RWPE2 (cell line): ENCODE measurements around the gene FBXL7.

Source experiments
- ATAC-seq: fragments of 200-7000 bp; cut with Tn5 transposase; 3 replicates; pipeline ENCODE4 v1.9.1; 2021; ENCODE audit warnings: low read depth
- DNase-seq: peaks from one replicate; pipeline ENCODE4 v3.0.0-alpha.2; 2020; ENCODE audit warnings: low spot score
- H3K27ac ChIP-seq: fragments of 450-650 bp; 2 replicates; pipeline ENCODE4 v1.5.1; 2017; ENCODE audit warnings: mild to moderate bottlenecking; ENCODE audit not compliant: poor library complexity, severe bottlenecking
- H3K27me3 ChIP-seq: fragments of 250-450 bp; sonication (Bioruptor Pico); 2 replicates; pipeline ENCODE4 v1.5.1; 2021; ENCODE audit warnings: mild to moderate bottlenecking, moderate library complexity; ENCODE audit not compliant: insufficient read depth, poor library complexity, severe bottlenecking
- H3K36me3 ChIP-seq: fragments of 250-450 bp; sonication (Bioruptor Pico); 2 replicates; pipeline ENCODE4 v1.5.1; 2020; ENCODE audit warnings: low read depth, mild to moderate bottlenecking, moderate library complexity
- H3K4me1 ChIP-seq: fragments of 250-450 bp; sonication (Bioruptor Pico); 2 replicates; pipeline ENCODE4 v1.5.1; 2021; ENCODE audit warnings: mild to moderate bottlenecking, moderate library complexity; ENCODE audit not compliant: insufficient read depth, poor library complexity, severe bottlenecking
- H3K4me3 ChIP-seq: fragments of 250-450 bp; sonication (Bioruptor Pico); 2 replicates; pipeline ENCODE4 v1.5.1; 2021; ENCODE audit warnings: mild to moderate bottlenecking, moderate library complexity; ENCODE audit not compliant: severe bottlenecking
- H3K9me3 ChIP-seq: fragments of 250-450 bp; sonication (Bioruptor Pico); 2 replicates; pipeline ENCODE4 v1.5.1; 2021; ENCODE audit warnings: mild to moderate bottlenecking, moderate library complexity; ENCODE audit not compliant: severe bottlenecking
- TF ChIP-seq, protein P1 (sequence below): fragments of 450-650 bp; IDR thresholded peaks from one replicate; pipeline ENCODE4 v1.5.1; 2017; ENCODE audit warnings: mild to moderate bottlenecking, moderate library complexity; ENCODE audit not compliant: poor library complexity, severe bottlenecking

The FBXL7 gene

GRCh38 chr5:15600035-15600434 lies 100.1 kb downstream of the FBXL7 start:
- H3K9me3 ChIP-seq = no peaks in the 10 kb centered on the region
- no peak overlapping the region for H3K4me3 ChIP-seq
- no peak overlapping the region for H3K27ac ChIP-seq
- no peaks in the 10 kb centered on the region for H3K36me3 ChIP-seq
- no peaks in the 10 kb centered on the region for H3K4me1 ChIP-seq
- no peak for ATAC-seq
- TF ChIP-seq, protein P1, sequence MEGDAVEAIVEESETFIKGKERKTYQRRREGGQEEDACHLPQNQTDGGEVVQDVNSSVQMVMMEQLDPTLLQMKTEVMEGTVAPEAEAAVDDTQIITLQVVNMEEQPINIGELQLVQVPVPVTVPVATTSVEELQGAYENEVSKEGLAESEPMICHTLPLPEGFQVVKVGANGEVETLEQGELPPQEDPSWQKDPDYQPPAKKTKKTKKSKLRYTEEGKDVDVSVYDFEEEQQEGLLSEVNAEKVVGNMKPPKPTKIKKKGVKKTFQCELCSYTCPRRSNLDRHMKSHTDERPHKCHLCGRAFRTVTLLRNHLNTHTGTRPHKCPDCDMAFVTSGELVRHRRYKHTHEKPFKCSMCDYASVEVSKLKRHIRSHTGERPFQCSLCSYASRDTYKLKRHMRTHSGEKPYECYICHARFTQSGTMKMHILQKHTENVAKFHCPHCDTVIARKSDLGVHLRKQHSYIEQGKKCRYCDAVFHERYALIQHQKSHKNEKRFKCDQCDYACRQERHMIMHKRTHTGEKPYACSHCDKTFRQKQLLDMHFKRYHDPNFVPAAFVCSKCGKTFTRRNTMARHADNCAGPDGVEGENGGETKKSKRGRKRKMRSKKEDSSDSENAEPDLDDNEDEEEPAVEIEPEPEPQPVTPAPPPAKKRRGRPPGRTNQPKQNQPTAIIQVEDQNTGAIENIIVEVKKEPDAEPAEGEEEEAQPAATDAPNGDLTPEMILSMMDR = no peak
- no peaks in the 10 kb centered on the region for H3K27me3 ChIP-seq
- DNase-seq = no peak

- ATAC-seq (no peak), DNase-seq (no peak)
- H3K27ac ChIP-seq = no peak overlapping the region
- no peaks in the 10 kb centered on the region for H3K4me1 ChIP-seq
- H3K27me3 ChIP-seq = no peaks in the 10 kb centered on the region
- TF ChIP-seq, protein P1 = no peak
- no peaks in the 10 kb centered on the region for H3K36me3 ChIP-seq
- H3K9me3 ChIP-seq = no peaks in the 10 kb centered on the region
- H3K4me3 ChIP-seq = no peak overlapping the region
These were observed 101.3 kb downstream of the FBXL7 start for GRCh38 chr5:15601274-15601673.

GRCh38 chr5:15601853-15602252 lies 101.9 kb downstream of the FBXL7 start:
- ATAC-seq (no peak), DNase-seq (no peak)
- Histone ChIP-seq H3K9me3 (no peaks in the 10 kb centered on the region), H3K36me3 (no peaks in the 10 kb centered on the region), H3K27me3 (no peaks in the 10 kb centered on the region), H3K27ac (no peak overlapping the region), H3K4me1 (no peaks in the 10 kb centered on the region), H3K4me3 (no peak overlapping the region)
- TF ChIP-seq, protein P1 = no peak

- Histone ChIP-seq H3K4me1 (no peaks in the 10 kb centered on the region), H3K4me3 (no peak overlapping the region), H3K27ac (no peak overlapping the region), H3K36me3 (no peaks in the 10 kb centered on the region), H3K27me3 (no peaks in the 10 kb centered on the region), H3K9me3 (no peaks in the 10 kb centered on the region)
- TF ChIP-seq, protein P1 = no peak
- no peak for DNase-seq
- ATAC-seq = no peak
These were observed 105.0 kb downstream of the FBXL7 start for GRCh38 chr5:15604986-15605385.

GRCh38 chr5:15606197-15606596 lies 106.2 kb downstream of the FBXL7 start:
- TF ChIP-seq, protein P1 = no peak
- ATAC-seq = no peak
- Histone ChIP-seq H3K27me3 (no peaks in the 10 kb centered on the region), H3K4me3 (no peak overlapping the region), H3K9me3 (no peaks in the 10 kb centered on the region), H3K36me3 (no peaks in the 10 kb centered on the region), H3K27ac (no peak overlapping the region), H3K4me1 (no peaks in the 10 kb centered on the region)
- DNase-seq = no peak
